Suprapubic skin (tissue), 4 donors: Measurements from ENCODE around the gene FPGS. TPM values are rescaled to one million over a fixed set of nuclear protein-coding genes. Genes with fewer than 3 reads are reported as not detected.
A peak's percentile ranks its signal among the peaks of the same experiment; 100 is the strongest.

Experiments used
- DNase-seq, 2 donors: peaks; one replicate each; pipeline ENCODE4 v3.0.0-alpha.2; 2019; ENCODE audit warnings: low spot score in 2 of 2
- H3K27ac ChIP-seq: fragments of 200-600 bp; sonication (generic); one replicate; pipeline ENCODE4 v1.5.1; 2019
- H3K27me3 ChIP-seq: fragments of 200-600 bp; sonication (generic); one replicate; pipeline ENCODE4 v1.5.1; 2019
- H3K36me3 ChIP-seq: fragments of 200-600 bp; sonication (generic); one replicate; pipeline ENCODE4 v1.5.1; 2019
- H3K4me1 ChIP-seq: fragments of 200-600 bp; sonication (generic); one replicate; pipeline ENCODE4 v1.5.1; 2019
- H3K4me3 ChIP-seq: fragments of 200-600 bp; sonication (generic); one replicate; pipeline ENCODE4 v1.5.1; 2019; ENCODE audit warnings: mild to moderate bottlenecking
- H3K9me3 ChIP-seq: fragments of 200-600 bp; sonication (generic); one replicate; pipeline ENCODE4 v1.5.1; 2019
- EP300 ChIP-seq: sonication (generic); formaldehyde crosslinking; IDR thresholded peaks from one replicate; pipeline ENCODE4 v1.6.1; 2017; ENCODE audit warnings: antibody characterized with exemption
- POLR2A ChIP-seq, 2 donors: fragments of 450-650 bp; IDR thresholded peaks; one replicate each; pipeline ENCODE4 v1.6.1; 2017; ENCODE audit warnings: antibody characterized with exemption in 2 of 2, mild to moderate bottlenecking in 2 of 2, moderate library complexity in 2 of 2
- POLR2AphosphoS5 ChIP-seq, 3 donors: sonication (generic); formaldehyde crosslinking; IDR thresholded peaks; one replicate each; pipeline ENCODE4 v1.6.1; 2017; ENCODE audit warnings: antibody characterized with exemption in 3 of 3
- WGBS: methylation state at CpG from one replicate; pipeline ENCODE4 v1.1.5; 2018; 5-methylcytosine and 5-hydroxymethylcytosine counted together
- total RNA-seq, 4 donors: library from RNA; depleted of rRNA; stranded (reverse); fragments of >200 nt; gene quantifications; one replicate each; pipeline ENCODE4 v1.1.0, GENCODE V29; 2016
- TF ChIP-seq, protein P1 (sequence below), 2 donors: fragments of 200-600 bp in 1 of 2; fragments of 450-650 bp in 1 of 2; sonication (generic) in 1 of 2; IDR thresholded peaks; one replicate each; pipeline ENCODE4 v1.5.1; 2016 to 2019; ENCODE audit warnings: antibody characterized with exemption in 2 of 2, mild to moderate bottlenecking in 1 of 2, moderate library complexity in 1 of 2

Gene FPGS
- total RNA-seq, 4 donors from 2014 or later = 22.9 to 50.3 (median 28.3) TPM

DNA sequence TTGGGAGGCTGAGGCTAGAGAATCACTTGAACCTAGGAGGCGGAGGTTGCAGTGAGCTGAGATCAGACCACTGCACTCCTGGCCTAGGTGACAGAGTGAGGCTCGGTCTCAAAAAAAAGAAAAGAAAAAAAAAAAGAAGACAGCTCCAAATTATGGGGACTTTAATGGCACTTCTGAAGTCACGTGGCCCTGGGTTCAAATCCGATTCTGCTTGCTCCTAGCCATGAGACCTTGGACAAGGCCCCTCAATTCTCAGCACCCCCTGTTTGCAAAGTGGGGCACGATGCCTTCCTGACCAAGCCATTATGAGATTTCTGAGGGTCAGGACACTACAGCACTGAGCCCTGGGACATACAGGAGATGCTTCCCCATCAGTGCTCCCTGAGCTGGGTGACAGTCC lies 52.8 kb downstream of the FPGS start:
- no peak for DNase-seq
- no peaks in the 10 kb centered on the region for H3K9me3 ChIP-seq
- TF ChIP-seq, protein P1, sequence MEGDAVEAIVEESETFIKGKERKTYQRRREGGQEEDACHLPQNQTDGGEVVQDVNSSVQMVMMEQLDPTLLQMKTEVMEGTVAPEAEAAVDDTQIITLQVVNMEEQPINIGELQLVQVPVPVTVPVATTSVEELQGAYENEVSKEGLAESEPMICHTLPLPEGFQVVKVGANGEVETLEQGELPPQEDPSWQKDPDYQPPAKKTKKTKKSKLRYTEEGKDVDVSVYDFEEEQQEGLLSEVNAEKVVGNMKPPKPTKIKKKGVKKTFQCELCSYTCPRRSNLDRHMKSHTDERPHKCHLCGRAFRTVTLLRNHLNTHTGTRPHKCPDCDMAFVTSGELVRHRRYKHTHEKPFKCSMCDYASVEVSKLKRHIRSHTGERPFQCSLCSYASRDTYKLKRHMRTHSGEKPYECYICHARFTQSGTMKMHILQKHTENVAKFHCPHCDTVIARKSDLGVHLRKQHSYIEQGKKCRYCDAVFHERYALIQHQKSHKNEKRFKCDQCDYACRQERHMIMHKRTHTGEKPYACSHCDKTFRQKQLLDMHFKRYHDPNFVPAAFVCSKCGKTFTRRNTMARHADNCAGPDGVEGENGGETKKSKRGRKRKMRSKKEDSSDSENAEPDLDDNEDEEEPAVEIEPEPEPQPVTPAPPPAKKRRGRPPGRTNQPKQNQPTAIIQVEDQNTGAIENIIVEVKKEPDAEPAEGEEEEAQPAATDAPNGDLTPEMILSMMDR (IDR thresholded peaks at IDR 0.05) = no peak
- TF ChIP-seq EP300 (no peak), POLR2A (IDR thresholded peaks at IDR 0.05) (no peak), POLR2AphosphoS5 (IDR thresholded peaks at IDR 0.05) (no peak)
- H3K27ac ChIP-seq = no peak overlapping the region
- peaks cover 44% of the 10 kb centered on the region for H3K4me1 ChIP-seq
- H3K4me3 ChIP-seq = no peak overlapping the region
- WGBS = 91% methylated on average over 5 of the region's 5 CpGs
- no peaks in the 10 kb centered on the region for H3K27me3 ChIP-seq
- H3K36me3 ChIP-seq = no peaks in the 10 kb centered on the region

DNA sequence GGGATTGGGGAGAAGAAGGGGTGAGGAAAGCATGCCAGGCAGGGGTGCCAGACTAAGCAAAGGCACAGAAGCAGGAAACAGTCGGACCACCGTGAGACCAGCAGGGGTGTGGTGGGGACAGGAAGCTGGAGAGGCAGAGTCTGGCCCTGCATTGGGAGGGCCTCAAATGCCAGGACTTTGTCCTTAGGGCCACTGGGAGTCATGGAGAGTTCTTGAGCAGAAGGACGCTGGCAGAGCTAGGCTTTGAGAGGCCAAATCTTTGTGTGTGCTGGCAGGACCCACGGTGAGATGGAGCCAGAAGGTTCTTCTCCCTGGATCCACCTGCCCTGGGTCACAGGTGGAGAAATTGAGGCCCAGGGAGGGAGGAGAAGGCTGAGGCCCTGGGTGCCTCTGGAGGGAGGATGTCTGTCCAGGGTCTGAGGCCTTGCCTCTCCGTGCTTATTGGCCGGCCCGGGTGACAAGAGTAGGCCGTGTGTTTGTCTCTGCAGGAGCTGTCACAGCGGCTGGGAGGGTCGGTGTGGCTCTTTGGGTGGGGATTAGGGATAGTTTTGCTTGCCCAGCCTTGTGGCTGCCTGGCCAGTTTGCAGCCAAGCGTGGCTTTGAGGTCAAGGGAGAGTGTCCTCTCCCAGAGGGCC lies 53.5 kb downstream of the FPGS start:
- H3K4me1 ChIP-seq = peaks cover 46% of the 10 kb centered on the region

DNA sequence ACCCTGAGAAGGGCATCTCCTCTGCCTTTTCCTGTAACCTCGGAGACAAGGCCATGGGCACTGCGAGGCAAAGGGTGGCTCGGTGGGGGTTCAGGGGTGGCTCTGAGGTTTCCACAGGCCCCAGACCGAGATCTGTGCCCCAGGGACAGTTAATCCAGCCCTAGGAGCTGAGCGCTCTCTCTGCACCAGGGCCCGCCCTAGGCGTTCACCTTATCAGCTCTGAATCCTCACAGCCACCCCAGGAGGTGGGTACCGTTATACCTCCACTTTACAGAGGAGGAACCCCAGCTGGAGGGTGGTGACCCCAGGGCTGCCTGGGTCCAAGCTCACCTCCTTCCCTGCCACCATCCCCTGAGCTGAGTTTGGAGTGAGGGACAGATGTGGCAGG lies 54.0 kb downstream of the FPGS start:
- Histone ChIP-seq H3K9me3 (no peaks in the 10 kb centered on the region), H3K4me3 (no peak overlapping the region), H3K4me1 (peaks cover 48% of the 10 kb centered on the region), H3K27ac (no peak overlapping the region), H3K36me3 (no peaks in the 10 kb centered on the region), H3K27me3 (no peaks in the 10 kb centered on the region)
- TF ChIP-seq POLR2A (IDR thresholded peaks at IDR 0.05) = no peak
- TF ChIP-seq POLR2AphosphoS5 (IDR thresholded peaks at IDR 0.05) = no peak
- no peak for TF ChIP-seq EP300
- TF ChIP-seq, protein P1 (IDR thresholded peaks at IDR 0.05) = no peak
- WGBS = 70% methylated on average over 2 of the region's 8 CpGs
- DNase-seq = no peak

More for the DNA sequence above, 53.5 kb downstream of the FPGS start:
- H3K27me3 ChIP-seq = no peaks in the 10 kb centered on the region
- 56% methylated on average over 3 of the region's 11 CpGs for WGBS
- H3K4me3 ChIP-seq = no peak overlapping the region
- H3K36me3 ChIP-seq = no peaks in the 10 kb centered on the region
- no peak overlapping the region for H3K27ac ChIP-seq
- TF ChIP-seq, protein P1 (IDR thresholded peaks at IDR 0.05) = no peak
- no peak for TF ChIP-seq POLR2AphosphoS5 (IDR thresholded peaks at IDR 0.05)
- no peak for TF ChIP-seq EP300
- TF ChIP-seq POLR2A (IDR thresholded peaks at IDR 0.05) = no peak
- peak in 1 of 2 donors; percentile 52 for DNase-seq
- no peaks in the 10 kb centered on the region for H3K9me3 ChIP-seq

DNA sequence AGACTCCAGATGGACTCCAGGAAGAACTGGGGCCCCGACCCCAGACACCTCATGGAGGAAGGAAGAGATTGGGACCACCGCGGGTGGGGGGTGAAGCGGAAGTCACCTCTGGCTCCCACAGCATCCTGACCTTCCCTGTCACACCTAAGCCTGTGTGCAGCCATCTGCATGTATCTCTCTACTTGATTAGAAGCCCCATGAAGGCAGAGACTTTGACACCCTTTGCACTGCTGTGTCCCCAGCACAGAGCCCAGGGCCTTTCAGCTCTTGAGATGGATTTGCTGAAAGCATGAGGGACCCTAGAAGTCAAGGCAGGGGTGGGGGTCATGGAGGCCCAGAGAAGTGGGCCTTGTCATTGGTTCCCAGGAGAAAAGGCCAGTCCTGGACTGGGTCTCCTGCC lies 54.6 kb downstream of the FPGS start:
- no peak for DNase-seq
- Histone ChIP-seq H3K9me3 (no peaks in the 10 kb centered on the region), H3K27ac (no peak overlapping the region), H3K27me3 (no peaks in the 10 kb centered on the region), H3K4me3 (no peak overlapping the region), H3K4me1 (peaks cover 50% of the 10 kb centered on the region), H3K36me3 (no peaks in the 10 kb centered on the region)
- 72% methylated on average over 4 of the region's 4 CpGs for WGBS
- no peak for TF ChIP-seq POLR2AphosphoS5 (IDR thresholded peaks at IDR 0.05)
- TF ChIP-seq, protein P1 (IDR thresholded peaks at IDR 0.05) = no peak
- no peak for TF ChIP-seq POLR2A (IDR thresholded peaks at IDR 0.05)
- TF ChIP-seq EP300 = no peak

DNA sequence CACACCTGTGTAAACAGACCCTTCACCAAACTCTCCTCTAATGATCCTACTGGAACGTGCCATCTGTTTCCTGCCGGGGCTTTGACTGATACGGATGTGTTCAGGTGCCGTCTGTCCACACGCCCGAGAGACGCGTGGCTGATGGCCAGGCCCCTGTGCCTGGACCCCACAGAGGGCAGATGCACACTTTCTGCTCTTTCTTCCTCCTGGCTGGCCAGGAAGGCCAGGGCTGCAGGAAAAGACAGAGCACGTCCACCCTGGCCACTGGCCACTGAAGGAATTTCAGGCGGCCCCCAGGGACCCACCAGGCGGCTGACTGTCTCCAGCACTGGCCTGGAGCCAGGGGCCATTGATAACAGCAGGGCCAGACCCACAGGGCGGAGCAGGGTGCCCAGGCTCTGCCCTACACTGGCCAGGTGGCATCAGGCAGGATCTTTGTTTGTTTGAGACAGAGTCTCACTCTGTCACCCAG lies 55.4 kb downstream of the FPGS start:
- H3K9me3 ChIP-seq = no peaks in the 10 kb centered on the region
- 51% methylated on average over 9 of the region's 12 CpGs for WGBS
- H3K4me3 ChIP-seq = no peak overlapping the region
- no peak overlapping the region for H3K27ac ChIP-seq
- peak in 1 of 2 donors; percentile 72 for DNase-seq
- no peak for TF ChIP-seq EP300
- no peak for TF ChIP-seq POLR2A (IDR thresholded peaks at IDR 0.05)
- TF ChIP-seq, protein P1 (IDR thresholded peaks at IDR 0.05) = no peak
- no peak for TF ChIP-seq POLR2AphosphoS5 (IDR thresholded peaks at IDR 0.05)
- no peaks in the 10 kb centered on the region for H3K36me3 ChIP-seq
- no peaks in the 10 kb centered on the region for H3K27me3 ChIP-seq
- peaks cover 48% of the 10 kb centered on the region for H3K4me1 ChIP-seq
